ENCODE measurements around the gene TSHZ3.

The TSHZ3 gene

GRCh38 chr19:31268751-31269383 lies 80.4 kb downstream of the TSHZ3 start:
- no peak for TF ChIP-seq CTCF (IDR thresholded peaks at IDR 0.05; ENCODE audit: low read length, missing control alignments)
- H3K4me3 ChIP-seq (replicated peaks; ENCODE audit: low read depth, low read length): no peak overlapping the region
- DNase-seq (ENCODE audit: low read depth): no peak

GRCh38 chr19:31266731-31267130 lies 82.5 kb downstream of the TSHZ3 start:
- H3K4me3 ChIP-seq (replicated peaks; ENCODE audit: low read depth, low read length): no peak overlapping the region
- no peak for DNase-seq (ENCODE audit: low read depth)
- TF ChIP-seq CTCF (IDR thresholded peaks at IDR 0.05; ENCODE audit: low read length, missing control alignments): no peak

- TF ChIP-seq CTCF (IDR thresholded peaks at IDR 0.05; ENCODE audit: low read length, missing control alignments): no peak
- H3K4me3 ChIP-seq (replicated peaks; ENCODE audit: low read depth, low read length): no peak overlapping the region
- no peak for DNase-seq (ENCODE audit: low read depth)
These were observed 83.0 kb downstream of the TSHZ3 start for GRCh38 chr19:31266196-31266595.

GRCh38 chr19:31264041-31264778 lies 85.0 kb downstream of the TSHZ3 start:
- no peak for TF ChIP-seq CTCF (IDR thresholded peaks at IDR 0.05; ENCODE audit: low read length, missing control alignments)
- no peak for DNase-seq (ENCODE audit: low read depth)
- H3K4me3 ChIP-seq (replicated peaks; ENCODE audit: low read depth, low read length): no peak overlapping the region

GRCh38 chr19:31263328-31263727 lies 85.9 kb downstream of the TSHZ3 start:
- no peak for DNase-seq (ENCODE audit: low read depth)
- TF ChIP-seq CTCF (IDR thresholded peaks at IDR 0.05; ENCODE audit: low read length, missing control alignments): no peak
- H3K4me3 ChIP-seq (replicated peaks; ENCODE audit: low read depth, low read length): no peak overlapping the region

- H3K4me3 ChIP-seq (replicated peaks; ENCODE audit: low read depth, low read length): no peak overlapping the region
- DNase-seq (ENCODE audit: low read depth): peak; percentile 21
- no peak for TF ChIP-seq CTCF (IDR thresholded peaks at IDR 0.05; ENCODE audit: low read length, missing control alignments)
These were observed 86.5 kb downstream of the TSHZ3 start for GRCh38 chr19:31262725-31263191.

All from fibroblast of pulmonary artery (primary cell).